ENCODE data around the gene RAP1GAP2. TPM values are rescaled to one million over a fixed set of nuclear protein-coding genes. Genes with fewer than 3 reads are reported as not detected.
"Not testable (repeated sequence)": the region's sequence is repeated elsewhere in the genome, so short reads cannot be mapped to it uniquely, and the experiment has no call there.

The RAP1GAP2 gene
- total and polyA plus RNA-seq, 11 donors: 13.5 to 44.1 (median 34.3) TPM

DNA sequence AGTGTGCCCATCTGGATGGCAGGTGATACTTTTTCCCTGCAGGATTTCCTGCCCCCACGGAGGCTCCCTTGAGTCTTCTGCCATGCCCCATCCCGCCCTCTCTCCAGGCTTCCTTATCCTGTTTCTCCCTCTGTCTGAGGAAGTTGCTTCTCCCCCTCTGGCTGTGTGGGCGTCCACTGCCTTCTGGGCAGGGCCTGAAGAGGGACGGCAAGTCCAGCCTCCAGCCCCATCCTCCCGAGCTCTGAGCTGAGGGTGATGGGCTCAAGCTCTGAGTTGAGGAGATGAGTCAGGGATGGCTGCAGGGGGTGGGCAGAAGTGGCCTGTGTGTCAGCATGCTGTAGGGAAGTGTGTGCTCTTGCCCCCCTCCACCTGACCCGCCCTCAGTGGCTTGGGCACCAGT lies 14.2 kb upstream of the RAP1GAP2 start:
- Histone ChIP-seq H3K4me3 (no peak overlapping the region), H3K27ac (no peak overlapping the region), H3K9me3 (peaks cover 0 to 4% (median 0%) of the 10 kb centered on the region in 12 donors), H3K27me3 (peaks cover 6 to 19% (median 7%) of the 10 kb centered on the region in 9 donors), H3K36me3 (no peaks in the 10 kb centered on the region), H3K4me1 (peaks cover 0 to 9% (median 0%) of the 10 kb centered on the region in 12 donors)
- ATAC-seq (no peak), DNase-seq (no peak)
- TF ChIP-seq POLR2A (IDR thresholded peaks at IDR 0.05): no peak
- TF ChIP-seq, protein P1, sequence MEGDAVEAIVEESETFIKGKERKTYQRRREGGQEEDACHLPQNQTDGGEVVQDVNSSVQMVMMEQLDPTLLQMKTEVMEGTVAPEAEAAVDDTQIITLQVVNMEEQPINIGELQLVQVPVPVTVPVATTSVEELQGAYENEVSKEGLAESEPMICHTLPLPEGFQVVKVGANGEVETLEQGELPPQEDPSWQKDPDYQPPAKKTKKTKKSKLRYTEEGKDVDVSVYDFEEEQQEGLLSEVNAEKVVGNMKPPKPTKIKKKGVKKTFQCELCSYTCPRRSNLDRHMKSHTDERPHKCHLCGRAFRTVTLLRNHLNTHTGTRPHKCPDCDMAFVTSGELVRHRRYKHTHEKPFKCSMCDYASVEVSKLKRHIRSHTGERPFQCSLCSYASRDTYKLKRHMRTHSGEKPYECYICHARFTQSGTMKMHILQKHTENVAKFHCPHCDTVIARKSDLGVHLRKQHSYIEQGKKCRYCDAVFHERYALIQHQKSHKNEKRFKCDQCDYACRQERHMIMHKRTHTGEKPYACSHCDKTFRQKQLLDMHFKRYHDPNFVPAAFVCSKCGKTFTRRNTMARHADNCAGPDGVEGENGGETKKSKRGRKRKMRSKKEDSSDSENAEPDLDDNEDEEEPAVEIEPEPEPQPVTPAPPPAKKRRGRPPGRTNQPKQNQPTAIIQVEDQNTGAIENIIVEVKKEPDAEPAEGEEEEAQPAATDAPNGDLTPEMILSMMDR (IDR thresholded peaks at IDR 0.05): no peak
- intact Hi-C loops (cut with DNase I): no loop called here
- 37 to 53% (median 48%) methylated on average over 6 of the region's 6 CpGs for WGBS, 4 donors

DNA sequence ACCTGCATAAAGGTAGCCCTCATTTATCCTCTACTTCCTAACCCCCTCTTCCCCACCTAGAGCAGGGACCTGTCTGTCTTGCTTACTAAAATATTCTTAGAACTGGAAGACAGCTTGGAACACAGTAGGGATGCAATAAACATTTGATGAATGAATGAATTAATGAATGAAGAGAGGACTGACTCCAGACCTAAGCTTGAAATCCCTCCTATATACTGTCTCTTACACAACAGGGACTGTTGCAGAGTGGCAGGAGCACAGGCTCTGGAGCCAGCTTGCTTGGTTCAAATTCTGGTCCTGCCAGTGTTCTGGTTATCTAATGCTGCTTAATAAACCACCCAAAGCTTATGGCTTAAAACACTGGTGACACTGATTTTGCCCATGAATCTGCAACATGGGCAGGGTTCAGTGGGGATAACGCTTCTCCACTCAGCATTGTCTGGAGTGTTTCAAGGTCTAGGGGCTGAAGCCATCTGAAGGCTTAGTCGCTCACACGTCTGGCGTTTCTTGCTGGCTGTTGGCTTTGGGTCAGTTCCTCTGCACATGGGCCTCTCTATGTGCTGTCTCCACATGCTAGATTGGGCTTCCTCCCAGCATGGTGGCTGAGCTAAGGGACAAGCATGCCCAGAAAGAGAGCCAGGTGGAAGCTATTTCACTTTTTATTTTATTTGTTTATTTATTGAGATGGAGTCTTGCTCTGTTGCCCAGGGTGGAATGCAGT lies 12.8 kb upstream of the RAP1GAP2 start:
- no peak overlapping the region for H3K27ac ChIP-seq
- ATAC-seq: no peak
- intact Hi-C loops (cut with DNase I): no loop called here
- H3K27me3 ChIP-seq: peaks cover 0 to 10% (median 0%) of the 10 kb centered on the region in 9 donors
- H3K4me1 ChIP-seq: peaks cover 0 to 8% (median 0%) of the 10 kb centered on the region in 12 donors
- H3K36me3 ChIP-seq: no peaks in the 10 kb centered on the region
- no peak overlapping the region for H3K4me3 ChIP-seq
- no peak for DNase-seq
- TF ChIP-seq, protein P1 (IDR thresholded peaks at IDR 0.05): no peak
- peaks cover 0 to 4% (median 0%) of the 10 kb centered on the region in 12 donors for H3K9me3 ChIP-seq
- 81 to 97% (median 92%) methylated on average over 4 of the region's 4 CpGs for WGBS, 4 donors

DNA sequence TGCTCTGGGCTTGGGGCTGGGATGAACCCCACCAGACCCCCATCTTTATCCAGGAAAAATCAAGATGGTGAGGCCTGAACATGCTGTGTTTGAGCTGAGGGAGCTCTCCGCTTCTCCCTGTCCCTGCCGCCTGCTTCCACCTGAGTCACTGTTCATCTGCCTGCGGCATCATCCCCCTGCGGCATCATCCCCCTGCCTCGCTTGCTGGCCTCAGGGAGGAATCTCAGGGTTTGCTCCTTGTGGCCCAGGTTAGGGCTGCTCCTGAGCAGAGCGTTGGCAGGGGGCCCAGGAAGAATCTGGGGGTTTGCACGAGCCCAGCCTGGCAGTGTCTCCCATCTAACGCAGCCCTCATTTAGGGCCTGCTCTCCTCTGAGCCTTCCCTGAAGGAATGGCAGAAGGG lies 11.4 kb upstream of the RAP1GAP2 start:
- ATAC-seq: no peak
- no peak overlapping the region for H3K4me3 ChIP-seq
- intact Hi-C loops (cut with DNase I): no loop called here
- H3K27ac ChIP-seq: no peak overlapping the region
- no peaks in the 10 kb centered on the region for H3K36me3 ChIP-seq
- H3K9me3 ChIP-seq: peaks cover 0 to 4% (median 0%) of the 10 kb centered on the region in 12 donors
- DNase-seq: no peak
- TF ChIP-seq POLR2A (IDR thresholded peaks at IDR 0.05): no peak
- TF ChIP-seq, protein P1 (IDR thresholded peaks at IDR 0.05): no peak
- H3K27me3 ChIP-seq: no peaks in the 10 kb centered on the region
- 83 to 93% (median 89%) methylated on average over 8 of the region's 8 CpGs for WGBS, 4 donors
- peaks cover 0 to 8% (median 0%) of the 10 kb centered on the region in 12 donors for H3K4me1 ChIP-seq

DNA sequence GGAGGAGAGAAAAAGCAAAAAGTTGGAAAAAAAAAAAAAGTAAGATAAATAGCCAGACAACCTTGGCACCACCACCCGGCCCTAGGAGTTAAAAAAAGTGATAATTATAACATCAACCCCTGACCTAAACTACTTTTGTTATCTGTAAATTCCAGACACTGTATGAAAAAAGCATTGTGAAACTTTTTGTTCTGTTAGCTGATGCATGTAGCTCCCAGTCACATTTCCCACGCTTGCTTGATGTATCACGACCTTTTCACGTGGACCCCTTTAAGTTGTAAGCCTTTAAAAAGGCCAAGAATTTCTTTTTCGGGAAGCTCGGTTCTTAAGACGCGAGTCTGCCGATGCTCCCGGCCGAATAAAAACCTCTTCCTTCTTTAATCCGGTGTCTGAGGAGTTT lies 10.9 kb upstream of the RAP1GAP2 start:
- DNase-seq; H3K27ac ChIP-seq; H3K36me3 ChIP-seq; intact Hi-C loops (cut with DNase I); H3K27me3 ChIP-seq; ATAC-seq; H3K4me3 ChIP-seq; H3K9me3 ChIP-seq: not testable (repeated sequence)
- peaks cover 0 to 12% (median 0%) of the 10 kb centered on the region in 12 donors for H3K4me1 ChIP-seq
- WGBS, 4 donors: 71 to 77% (median 74%) methylated on average over 12 of the region's 12 CpGs

Measured in heart left ventricle (tissue), 16 donors.